ENCODE measurements around the gene PUS10. TPM values are rescaled to one million over a fixed set of nuclear protein-coding genes. Genes with fewer than 3 reads are reported as not detected.
A peak's percentile ranks its signal among the peaks of the same experiment; 100 is the strongest.

PUS10 gene
- polyA plus RNA-seq (2011; rRNA removed) (8.3 and 9.3 TPM in 2 replicates), polyA plus RNA-seq (2017; fragmentation: RNase III; extraction: RNeasy Plus Mini Kit Qiagen cat#74134 plus additional on column Dnase treatment) (2.7 to 3.6 TPM (median 3.3 TPM) in 3 replicates), polyA minus RNA-seq (2011; rRNA and poly(A)+ RNA removed) (3.2 and 4.5 TPM in 2 replicates)
- 1.5 and 1.7 TPM in 2 replicates for polyA plus RNA-seq (2012; cell fraction: cytosol; rRNA removed)
- 0.50 and 1.3 TPM in 2 replicates for polyA plus RNA-seq (2012; cell fraction: nucleus; rRNA removed)

GRCh38 chr2:61017556-61018317 is at the start of gene PUS10, which contains the start of gene PEX13:
TSS of gene PUS10 (minus strand) at chr2:61018255. CDS start at chr2:61011890, 6,365 bp downstream.
TSS of gene PEX13 (plus strand) at chr2:61017720. CDS start at chr2:61017760, 40 bp downstream.
- no peak for FAIRE-seq
- CTCF ChIA-PET: interaction anchor here (0.6 kb wide), 1 partner anchor 1856 kb away, joined by 3 read pairs; no protein-coding TSS in a partner anchor
- DNase-seq (ENCODE audit: low read depth in 1 of 2, low spot score in 1 of 2): peak; percentile 90 to 93
- TF ChIP-seq HES2 (IDR thresholded peaks at IDR 0.05) (no peak), USF2 (IDR thresholded peaks at IDR 0.05) (no peak), BCL3 (IDR thresholded peaks at IDR 0.05) (0 out of 3 replicates have a peak, but pooled peaks have one; percentile 8), TP53 (CRISPR knock-in tag; IDR thresholded peaks at IDR 0.05) (0 out of 2 replicates have a peak, but pooled peaks have one; percentile 43), RAD21 (conservative IDR thresholded peaks at IDR 0.05 in 1 of 2, IDR thresholded peaks at IDR 0.05 in 1 of 2) (no peak), CEBPB (IDR thresholded peaks at IDR 0.05) (peak; percentile 51 to 85; a peak in 3 of 4 replicates), POLR2A (IDR thresholded peaks at IDR 0.05; ENCODE audit: low read length) (peak; percentile 63), PBX3 (IDR thresholded peaks at IDR 0.05) (0 out of 2 replicates have a peak, but pooled peaks have one; percentile 55), JUN (IDR thresholded peaks at IDR 0.05) (peak in 1 of 2 experiments; percentile 57; a peak in 2 of 5 replicates), PHF8 (IDR thresholded peaks at IDR 0.05; ENCODE audit: borderline replicate concordance, low read depth) (peak; percentile 73; the same call in 1 of the 2 replicates), MAX (IDR thresholded peaks at IDR 0.05) (0 out of 2 replicates have a peak, but pooled peaks have one; percentile 16), CHD4 (IDR thresholded peaks at IDR 0.05; ENCODE audit: borderline replicate concordance) (no peak)
- H3K4me1 ChIP-seq: peaks cover 30% of the 10 kb centered on the region
- peak; percentile 94 to 98 for ATAC-seq
- H3K27ac ChIP-seq: peak within 1 kb of the TSS; percentile 94 to 97
- peak within 1 kb of the TSS; percentile 86 for H3K4me3 ChIP-seq
- POLR2A ChIA-PET: interaction anchor here (0.5 to 1.2 kb wide), 3 partner anchors 48 to 746 kb away, joined by 3 to 4 read pairs (median 3); partner anchors contain the start of gene SANBR
- 1% methylated on average over 39 of the region's 39 CpGs for WGBS (ENCODE audit: missing lambda C conversion rate)
- H3K4me2 ChIP-seq: peak within 1 kb of the TSS; percentile 85
- peaks cover 11% of the 10 kb centered on the region for H3K9me3 ChIP-seq

GRCh38 chr2:61065714-61066709 is 48.0 kb upstream of the PUS10 start, which contains the start of gene SANBR:
TSS of gene SANBR (plus strand) at chr2:61065871. CDS start at chr2:61070351, 4,480 bp downstream.
- Histone ChIP-seq H3K27ac (peak within 1 kb of the TSS; percentile 90 to 92), H3K4me2 (peak within 1 kb of the TSS; percentile 80), H3K9me3 (no peaks in the 10 kb centered on the region), H3K4me1 (peaks cover 12% of the 10 kb centered on the region; the same call in 2 of the 3 replicates), H3K4me3 (peak within 1 kb of the TSS; percentile 79)
- FAIRE-seq (no peak), DNase-seq (ENCODE audit: low read depth in 1 of 2, low spot score in 1 of 2) (peak; percentile 75 to 90), ATAC-seq (peak; percentile 97 to 98)
- POLR2A ChIA-PET: interaction anchor here (1.3 kb wide), 1 partner anchor 49 kb away, joined by 4 read pairs; no protein-coding TSS in a partner anchor
- CTCF ChIA-PET: interaction anchor here (0.7 to 1.4 kb wide), 5 partner anchors 21 to 365 kb away, joined by 3 to 4 read pairs (median 3); no protein-coding TSS in a partner anchor
- 2% methylated on average over 37 of the region's 112 CpGs for WGBS (ENCODE audit: missing lambda C conversion rate)
- TF ChIP-seq BCL3 (IDR thresholded peaks at IDR 0.05) (peak; percentile 73; the same call in 1 of the 3 replicates), POLR2A (IDR thresholded peaks at IDR 0.05; ENCODE audit: low read length) (peak; percentile 85), JUNB (IDR thresholded peaks at IDR 0.05) (no peak), REST (IDR thresholded peaks at IDR 0.05) (no peak), MAZ (IDR thresholded peaks at IDR 0.05; ENCODE audit: borderline replicate concordance, low read depth, low read length) (0 out of 2 replicates have a peak, but pooled peaks have one; percentile 45), RFX5 (IDR thresholded peaks at IDR 0.05) (peak; percentile 71), BHLHE40 (IDR thresholded peaks at IDR 0.05; ENCODE audit: low read depth, low read length) (no peak), CBX8 (IDR thresholded peaks at IDR 0.05) (no peak), NR3C1 (IDR thresholded peaks at IDR 0.05) (no peak), PHF8 (IDR thresholded peaks at IDR 0.05; ENCODE audit: borderline replicate concordance, low read depth) (peak; percentile 84), RNF2 (IDR thresholded peaks at IDR 0.05; ENCODE audit: borderline replicate concordance, low read depth) (no peak), HES2 (IDR thresholded peaks at IDR 0.05) (no peak)

All from A549 (cell line).